ENCODE measurements around the gene BUB1B. TPM values are rescaled to one million over a fixed set of nuclear protein-coding genes. Genes with fewer than 3 reads are reported as not detected.

The BUB1B gene
- total RNA-seq, 1 experiment from 2014 or later = 92.9 TPM

- no peak overlapping the region for H3K9ac ChIP-seq (ENCODE audit: low read length)
- ChIA-PET POLR2A (no interaction called here), RAD21 (ENCODE audit: low non-redundant PET in 1 of 2, low total read pairs in 2 of 2, uncharacterized antibody in 2 of 2, unreplicated experiment in 2 of 2) (no interaction called here), CTCF (no interaction called here)
- ATAC-seq (no peak), DNase-seq (ENCODE audit: low read depth, low spot score) (no peak)
- no peaks in the 10 kb centered on the region for H4K20me1 ChIP-seq (ENCODE audit: insufficient read depth)
- no peak overlapping the region for H3K4me3 ChIP-seq (replicated peaks in 1 of 2; ENCODE audit: low read depth in 1 of 2, low read length in 2 of 2)
- intact Hi-C loops (cut with micrococcal nuclease) = no loop called here
- no peak overlapping the region for H2AFZ ChIP-seq (ENCODE audit: low read depth, low read length, poor library complexity, severe bottlenecking)
- H3K4me2 ChIP-seq (ENCODE audit: low read length) = no peak overlapping the region
- peaks cover 3 to 4% of the 10 kb centered on the region in 2 experiments; a peak in 3 of 4 replicates for H3K36me3 ChIP-seq (ENCODE audit: control insufficient read depth in 1 of 2, insufficient read depth in 2 of 2, low read length in 2 of 2)
- H3K27me3 ChIP-seq (ENCODE audit: insufficient read depth, low read length) = no peaks in the 10 kb centered on the region
- peaks cover 9% of the 10 kb centered on the region; the same call in 1 of the 2 replicates for H3K79me2 ChIP-seq (ENCODE audit: insufficient read depth, low read length)
- no peak overlapping the region for H3K27ac ChIP-seq (ENCODE audit: low read depth, low read length)
- TF ChIP-seq ZNF274 (IDR thresholded peaks at IDR 0.05; ENCODE audit: low read depth, low read length) (no peak), SP1 (IDR thresholded peaks at IDR 0.05; ENCODE audit: low read depth) (no peak), JUND (IDR thresholded peaks at IDR 0.05) (no peak), RAD21 (IDR thresholded peaks at IDR 0.05; ENCODE audit: low read depth) (no peak), TCF7L2 (IDR thresholded peaks at IDR 0.05; ENCODE audit: borderline replicate concordance, extremely low read depth, insufficient read depth, insufficient read length) (no peak), REST (IDR thresholded peaks at IDR 0.05; ENCODE audit: low read depth) (no peak), ZFX (IDR thresholded peaks at IDR 0.05) (no peak), SIN3A (IDR thresholded peaks at IDR 0.05; ENCODE audit: low read depth) (no peak)
- no peaks in the 10 kb centered on the region for H3K9me2 ChIP-seq (ENCODE audit: insufficient read depth)
- BruUV-seq (replicated peaks) = no TSS peak
- H3K9me3 ChIP-seq (ENCODE audit: control insufficient read depth in 1 of 2, insufficient read depth in 1 of 2, low read depth in 1 of 2, low read length in 2 of 2) = no peaks in the 10 kb centered on the region
- H3K4me1 ChIP-seq (ENCODE audit: control insufficient read depth in 1 of 2, insufficient read depth in 2 of 2, low read length in 2 of 2) = peaks cover 2 to 17% of the 10 kb centered on the region in 2 experiments; a peak in 3 of 4 replicates
Observed at GRCh38 chr15:40259021-40259420, 98.2 kb downstream of the BUB1B start.

All from HCT116 (cell line).